GM12892 (cell line): ENCODE data around the gene USP5. TPM values are rescaled to one million over a fixed set of nuclear protein-coding genes. Genes with fewer than 3 reads are reported as not detected.

Source experiments
- DNase-seq: peaks from one replicate; pipeline ENCODE4 v3.0.0; 2011; ENCODE audit not compliant: insufficient read length
- FAIRE-seq: peaks from 2 replicates; lab custom pipeline; 2011; peaks lifted over from hg19 to GRCh38; lab: Jason Lieb, UNC
- POLR2A ChIP-seq: IDR thresholded peaks from 2 replicates; pipeline ENCODE4 v1.6.1; 2011; ENCODE audit warnings: low read depth, low read length, control low read depth
- POLR2AphosphoS5 ChIP-seq: IDR thresholded peaks from 2 replicates; pipeline ENCODE4 v1.6.1; 2011; ENCODE audit warnings: low read depth, low read length, control low read depth
- TAF1 ChIP-seq: IDR thresholded peaks from 2 replicates; pipeline ENCODE4 v1.6.1; 2011; ENCODE audit warnings: low read depth, mild to moderate bottlenecking, control low read depth, low read length, borderline replicate concordance
- polyA plus RNA-seq: library from polyadenylated mRNA; unstranded; fragments of >200 nt; gene quantifications from one replicate; pipeline ENCODE4 v1.2.1, GENCODE V29; 2012; ENCODE audit warnings: missing spikeins, inconsistent platforms; ENCODE audit not compliant: missing spikeins

USP5 gene, protein sequence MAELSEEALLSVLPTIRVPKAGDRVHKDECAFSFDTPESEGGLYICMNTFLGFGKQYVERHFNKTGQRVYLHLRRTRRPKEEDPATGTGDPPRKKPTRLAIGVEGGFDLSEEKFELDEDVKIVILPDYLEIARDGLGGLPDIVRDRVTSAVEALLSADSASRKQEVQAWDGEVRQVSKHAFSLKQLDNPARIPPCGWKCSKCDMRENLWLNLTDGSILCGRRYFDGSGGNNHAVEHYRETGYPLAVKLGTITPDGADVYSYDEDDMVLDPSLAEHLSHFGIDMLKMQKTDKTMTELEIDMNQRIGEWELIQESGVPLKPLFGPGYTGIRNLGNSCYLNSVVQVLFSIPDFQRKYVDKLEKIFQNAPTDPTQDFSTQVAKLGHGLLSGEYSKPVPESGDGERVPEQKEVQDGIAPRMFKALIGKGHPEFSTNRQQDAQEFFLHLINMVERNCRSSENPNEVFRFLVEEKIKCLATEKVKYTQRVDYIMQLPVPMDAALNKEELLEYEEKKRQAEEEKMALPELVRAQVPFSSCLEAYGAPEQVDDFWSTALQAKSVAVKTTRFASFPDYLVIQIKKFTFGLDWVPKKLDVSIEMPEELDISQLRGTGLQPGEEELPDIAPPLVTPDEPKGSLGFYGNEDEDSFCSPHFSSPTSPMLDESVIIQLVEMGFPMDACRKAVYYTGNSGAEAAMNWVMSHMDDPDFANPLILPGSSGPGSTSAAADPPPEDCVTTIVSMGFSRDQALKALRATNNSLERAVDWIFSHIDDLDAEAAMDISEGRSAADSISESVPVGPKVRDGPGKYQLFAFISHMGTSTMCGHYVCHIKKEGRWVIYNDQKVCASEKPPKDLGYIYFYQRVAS
- polyA plus RNA-seq = 43.9 TPM

DNA sequence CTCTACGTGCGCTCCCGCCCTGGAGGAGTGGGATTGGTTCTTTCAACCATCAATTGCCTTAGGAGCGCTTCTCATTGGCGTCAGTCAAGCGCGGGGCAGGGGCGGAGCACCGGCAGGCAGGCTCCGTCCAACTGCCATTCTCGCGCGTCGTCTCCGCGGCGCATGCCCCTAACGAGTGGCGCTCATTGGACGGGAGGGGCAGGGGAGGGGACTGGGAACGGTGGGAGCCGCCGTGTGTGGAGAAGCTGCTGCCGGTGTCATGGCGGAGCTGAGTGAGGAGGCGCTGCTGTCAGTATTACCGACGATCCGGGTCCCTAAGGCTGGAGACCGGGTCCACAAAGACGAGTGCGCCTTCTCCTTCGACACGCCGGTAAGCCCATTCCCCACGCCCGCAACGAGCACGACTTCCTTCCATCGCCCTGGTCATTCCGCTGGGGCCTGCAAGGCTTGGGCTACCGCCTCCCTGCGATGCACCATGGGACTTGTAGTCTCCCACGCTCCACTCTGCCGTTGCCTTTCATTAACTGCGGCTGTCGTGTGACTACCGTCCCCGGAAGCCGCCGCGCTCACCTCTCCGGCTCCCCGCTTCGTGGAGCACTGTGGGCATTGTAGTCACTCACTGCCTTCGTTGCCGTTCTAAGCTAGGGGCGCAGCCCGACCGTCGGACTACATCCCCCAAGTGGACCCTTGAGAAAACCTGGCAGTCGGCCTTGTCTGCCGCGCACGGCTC is at the start of gene USP5:
TSS of gene USP5 (plus strand) at position 230 of the 730 bp plus-strand sequence. CDS start at position 260, 30 bp downstream.
- DNase-seq = peak; percentile 97
- FAIRE-seq = no peak
- TF ChIP-seq POLR2AphosphoS5 (peak; percentile 76), TAF1 (no peak), POLR2A (peak; percentile 74)

GRCh38 chr12:6807170-6807569 is 44.8 kb upstream of the USP5 start:
- DNase-seq = no peak
- no peak for TF ChIP-seq POLR2AphosphoS5
- TF ChIP-seq TAF1 = no peak
- FAIRE-seq = no peak

- DNase-seq (no peak), FAIRE-seq (no peak)
- TF ChIP-seq POLR2AphosphoS5 = no peak
- TF ChIP-seq TAF1 = no peak
- no peak for TF ChIP-seq POLR2A
These were observed 42.9 kb upstream of the USP5 start for GRCh38 chr12:6809056-6809455.

DNA sequence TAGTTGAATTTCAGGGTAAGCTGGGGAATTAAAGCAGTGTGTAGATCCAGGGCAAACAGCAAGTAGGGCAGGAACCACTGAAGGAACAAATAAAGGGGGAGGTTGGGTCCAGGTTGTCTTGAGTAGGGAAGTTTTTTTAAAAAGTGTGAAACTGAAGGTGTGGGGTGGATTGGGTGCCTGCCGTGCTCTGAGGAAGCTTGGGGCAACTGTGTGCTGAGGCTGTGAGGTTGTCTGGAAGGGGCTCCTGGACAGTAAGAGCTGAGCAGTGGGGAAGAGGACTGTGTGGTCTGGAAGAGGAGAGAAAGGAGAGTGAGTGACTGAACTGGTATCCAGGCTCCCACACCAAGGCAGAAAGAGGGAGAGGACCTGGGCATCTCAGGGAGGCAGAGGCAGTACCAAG is 41.2 kb upstream of the USP5 start:
- FAIRE-seq (no peak), DNase-seq (no peak)
- TF ChIP-seq POLR2AphosphoS5 (no peak), TAF1 (no peak), POLR2A (no peak)

- FAIRE-seq (no peak), DNase-seq (no peak)
- TF ChIP-seq POLR2AphosphoS5 (no peak), TAF1 (no peak), POLR2A (no peak)
These were observed 38.6 kb upstream of the USP5 start for GRCh38 chr12:6813363-6813762.

GRCh38 chr12:6816598-6816997 is 35.4 kb upstream of the USP5 start:
- TF ChIP-seq TAF1 = no peak
- no peak for TF ChIP-seq POLR2AphosphoS5
- no peak for TF ChIP-seq POLR2A
- DNase-seq = no peak
- no peak for FAIRE-seq

DNA sequence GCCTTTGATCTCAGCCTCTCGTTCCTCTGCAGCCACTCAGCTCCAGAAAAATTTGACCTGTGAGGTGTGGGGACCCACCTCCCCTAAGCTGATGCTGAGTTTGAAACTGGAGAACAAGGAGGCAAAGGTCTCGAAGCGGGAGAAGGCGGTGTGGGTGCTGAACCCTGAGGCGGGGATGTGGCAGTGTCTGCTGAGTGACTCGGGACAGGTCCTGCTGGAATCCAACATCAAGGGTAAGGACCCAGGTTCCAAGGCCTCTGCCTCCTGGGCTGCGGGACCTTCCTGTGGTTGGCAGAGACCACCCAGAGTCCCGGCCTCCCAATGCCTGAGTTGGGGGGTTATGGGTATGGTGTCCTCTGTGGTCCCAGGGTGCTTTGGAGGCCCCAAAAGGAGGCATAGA is 34.9 kb upstream of the USP5 start:
- TF ChIP-seq TAF1 (no peak), POLR2AphosphoS5 (no peak), POLR2A (no peak)
- DNase-seq = no peak
- FAIRE-seq = no peak

DNA sequence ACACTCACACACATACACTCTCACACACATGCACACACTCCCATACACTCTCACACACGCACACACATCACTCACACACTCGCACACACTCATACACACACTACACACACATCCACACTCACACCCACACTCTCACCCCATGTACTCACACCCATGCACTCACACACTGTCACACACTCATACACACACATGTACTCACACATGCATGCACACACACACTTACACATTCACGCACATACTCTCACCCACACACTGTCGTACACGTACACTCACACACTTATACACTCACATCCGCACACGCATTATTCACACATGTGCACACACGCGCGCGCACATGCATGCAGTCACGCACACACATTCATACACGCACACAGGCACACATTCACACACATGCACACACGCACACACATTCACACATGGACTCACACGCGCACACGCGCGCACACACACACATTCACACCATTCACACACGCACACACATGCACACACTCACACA is 34.2 kb upstream of the USP5 start:
- TF ChIP-seq POLR2AphosphoS5 = no peak
- TF ChIP-seq POLR2A = no peak
- no peak for TF ChIP-seq TAF1
- FAIRE-seq = no peak
- DNase-seq = no peak

- no peak for DNase-seq
- FAIRE-seq = no peak
- TF ChIP-seq TAF1 (no peak), POLR2A (no peak)
These were observed 33.7 kb upstream of the USP5 start for GRCh38 chr12:6818222-6818621.

GRCh38 chr12:6818645-6819044 is 33.3 kb upstream of the USP5 start:
- DNase-seq = no peak
- FAIRE-seq = no peak
- TF ChIP-seq TAF1 (no peak), POLR2A (no peak), POLR2AphosphoS5 (no peak)

DNA sequence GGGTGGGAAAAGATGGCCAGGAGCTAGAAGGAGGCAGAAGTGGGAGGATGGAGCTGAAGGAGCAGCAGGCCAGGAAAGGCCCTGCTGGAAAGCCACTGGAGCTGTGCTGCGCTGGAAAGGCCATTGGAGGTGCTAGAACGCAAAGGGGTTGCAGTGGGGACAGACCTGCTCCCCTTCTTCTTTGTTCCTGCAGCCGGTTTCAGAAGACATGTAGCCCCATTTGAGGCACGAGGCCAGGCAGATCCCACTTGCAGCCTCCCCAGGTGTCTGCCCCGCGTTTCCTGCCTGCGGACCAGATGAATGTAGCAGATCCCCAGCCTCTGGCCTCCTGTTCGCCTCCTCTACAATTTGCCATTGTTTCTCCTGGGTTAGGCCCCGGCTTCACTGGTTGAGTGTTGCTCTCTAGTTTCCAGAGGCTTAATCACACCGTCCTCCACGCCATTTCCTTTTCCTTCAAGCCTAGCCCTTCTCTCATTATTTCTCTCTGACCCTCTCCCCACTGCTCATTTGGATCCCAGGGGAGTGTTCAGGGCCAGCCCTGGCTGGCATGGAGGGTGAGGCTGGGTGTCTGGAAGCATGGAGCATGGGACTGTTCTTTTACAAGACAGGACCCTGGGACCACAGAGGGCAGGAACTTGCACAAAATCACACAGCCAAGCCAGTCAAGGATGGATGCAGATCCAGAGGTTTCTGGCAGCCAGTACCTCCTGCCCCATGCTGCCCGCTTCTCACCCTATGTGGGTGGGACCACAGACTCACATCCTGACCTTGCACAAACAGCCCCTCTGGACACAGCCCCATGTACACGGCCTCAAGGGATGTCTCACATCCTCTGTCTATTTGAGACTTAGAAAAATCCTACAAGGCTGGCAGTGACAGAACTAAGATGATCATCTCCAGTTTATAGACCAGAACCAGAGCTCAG is 32.6 kb upstream of the USP5 start:
- DNase-seq (no peak), FAIRE-seq (no peak)
- TF ChIP-seq POLR2A = no peak
- no peak for TF ChIP-seq POLR2AphosphoS5
- TF ChIP-seq TAF1 = no peak
